Measurements from ENCODE around the gene HTR1D. TPM values are rescaled to one million over a fixed set of nuclear protein-coding genes. Genes with fewer than 3 reads are reported as not detected.
A peak's percentile ranks its signal among the peaks of the same experiment; 100 is the strongest.

Gene HTR1D
- total RNA-seq, 1 experiment from 2014 or later, result 3.5 TPM

DNA sequence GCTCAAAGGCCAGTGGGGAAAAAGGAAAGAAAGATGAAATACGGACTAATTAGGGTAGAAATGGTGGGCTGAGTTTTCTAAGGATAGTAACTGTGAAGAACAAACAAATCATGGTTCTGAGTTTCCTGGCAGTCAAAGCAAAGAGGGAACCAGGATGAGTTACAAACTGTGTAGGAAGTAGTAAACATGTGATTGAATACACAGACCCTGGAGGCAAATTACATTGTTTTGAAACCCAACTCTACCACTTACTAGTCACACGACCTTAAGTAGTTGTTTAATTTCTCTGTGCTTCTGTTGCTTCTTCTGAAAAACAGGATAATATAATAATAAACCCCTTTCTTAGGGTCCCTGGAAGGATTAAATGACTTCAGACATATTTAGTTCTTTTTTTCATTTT lies 37.4 kb downstream of the HTR1D start:
- Histone ChIP-seq H3K4me1 (ENCODE audit: control insufficient read depth in 1 of 2, insufficient read depth in 2 of 2, low read length in 2 of 2) (peaks cover 2 to 29% of the 10 kb centered on the region in 2 experiments; a peak in 3 of 4 replicates), H3K36me3 (ENCODE audit: control insufficient read depth in 1 of 2, insufficient read depth in 2 of 2, low read length in 2 of 2) (no peaks in the 10 kb centered on the region), H2AFZ (ENCODE audit: low read depth, low read length, poor library complexity, severe bottlenecking) (peak overlapping the region; percentile 52), H3K79me2 (ENCODE audit: insufficient read depth, low read length) (no peaks in the 10 kb centered on the region), H3K9ac (ENCODE audit: low read length) (no peak overlapping the region), H3K9me3 (ENCODE audit: control insufficient read depth in 1 of 2, insufficient read depth in 1 of 2, low read depth in 1 of 2, low read length in 2 of 2) (no peaks in the 10 kb centered on the region), H4K20me1 (ENCODE audit: insufficient read depth) (no peaks in the 10 kb centered on the region), H3K4me3 (replicated peaks in 1 of 2; ENCODE audit: low read depth in 1 of 2, low read length in 2 of 2) (no peak overlapping the region), H3K9me2 (ENCODE audit: insufficient read depth) (no peaks in the 10 kb centered on the region), H3K27me3 (ENCODE audit: insufficient read depth, low read length) (no peaks in the 10 kb centered on the region), H3K27ac (ENCODE audit: low read depth, low read length) (no peak overlapping the region), H3K4me2 (ENCODE audit: low read length) (no peak overlapping the region)
- ChIA-PET POLR2A (interaction anchor here (1.9 kb wide), 1 partner anchor 10 kb away, joined by 5 read pairs; no protein-coding TSS in a partner anchor), CTCF (interaction anchor here (1.0 to 3.6 kb wide), 6 partner anchors 10 to 203 kb away, joined by 3 to 27 read pairs (median 4); partner anchors contain the start of gene LUZP1), RAD21 (ENCODE audit: low non-redundant PET in 1 of 2, low total read pairs in 2 of 2, uncharacterized antibody in 2 of 2, unreplicated experiment in 2 of 2) (interaction anchor here in 1 of 2 experiments (0.7 kb wide), 1 partner anchor 81 kb away, joined by 3 read pairs; no protein-coding TSS in a partner anchor)
- ATAC-seq (no peak), DNase-seq (ENCODE audit: low read depth, low spot score) (no peak)
- TF ChIP-seq, protein P1, sequence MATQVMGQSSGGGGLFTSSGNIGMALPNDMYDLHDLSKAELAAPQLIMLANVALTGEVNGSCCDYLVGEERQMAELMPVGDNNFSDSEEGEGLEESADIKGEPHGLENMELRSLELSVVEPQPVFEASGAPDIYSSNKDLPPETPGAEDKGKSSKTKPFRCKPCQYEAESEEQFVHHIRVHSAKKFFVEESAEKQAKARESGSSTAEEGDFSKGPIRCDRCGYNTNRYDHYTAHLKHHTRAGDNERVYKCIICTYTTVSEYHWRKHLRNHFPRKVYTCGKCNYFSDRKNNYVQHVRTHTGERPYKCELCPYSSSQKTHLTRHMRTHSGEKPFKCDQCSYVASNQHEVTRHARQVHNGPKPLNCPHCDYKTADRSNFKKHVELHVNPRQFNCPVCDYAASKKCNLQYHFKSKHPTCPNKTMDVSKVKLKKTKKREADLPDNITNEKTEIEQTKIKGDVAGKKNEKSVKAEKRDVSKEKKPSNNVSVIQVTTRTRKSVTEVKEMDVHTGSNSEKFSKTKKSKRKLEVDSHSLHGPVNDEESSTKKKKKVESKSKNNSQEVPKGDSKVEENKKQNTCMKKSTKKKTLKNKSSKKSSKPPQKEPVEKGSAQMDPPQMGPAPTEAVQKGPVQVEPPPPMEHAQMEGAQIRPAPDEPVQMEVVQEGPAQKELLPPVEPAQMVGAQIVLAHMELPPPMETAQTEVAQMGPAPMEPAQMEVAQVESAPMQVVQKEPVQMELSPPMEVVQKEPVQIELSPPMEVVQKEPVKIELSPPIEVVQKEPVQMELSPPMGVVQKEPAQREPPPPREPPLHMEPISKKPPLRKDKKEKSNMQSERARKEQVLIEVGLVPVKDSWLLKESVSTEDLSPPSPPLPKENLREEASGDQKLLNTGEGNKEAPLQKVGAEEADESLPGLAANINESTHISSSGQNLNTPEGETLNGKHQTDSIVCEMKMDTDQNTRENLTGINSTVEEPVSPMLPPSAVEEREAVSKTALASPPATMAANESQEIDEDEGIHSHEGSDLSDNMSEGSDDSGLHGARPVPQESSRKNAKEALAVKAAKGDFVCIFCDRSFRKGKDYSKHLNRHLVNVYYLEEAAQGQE (IDR thresholded peaks at IDR 0.05; ENCODE audit: low read depth), result no peak
- no peak for TF ChIP-seq CBX3 (IDR thresholded peaks at IDR 0.05; ENCODE audit: low read depth)
- TF ChIP-seq, protein P2, sequence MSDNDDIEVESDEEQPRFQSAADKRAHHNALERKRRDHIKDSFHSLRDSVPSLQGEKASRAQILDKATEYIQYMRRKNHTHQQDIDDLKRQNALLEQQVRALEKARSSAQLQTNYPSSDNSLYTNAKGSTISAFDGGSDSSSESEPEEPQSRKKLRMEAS (IDR thresholded peaks at IDR 0.05), result no peak
- TF ChIP-seq ZFX (IDR thresholded peaks at IDR 0.05), result no peak
- no peak for TF ChIP-seq SP1 (IDR thresholded peaks at IDR 0.05; ENCODE audit: low read depth)
- TF ChIP-seq, protein P3, sequence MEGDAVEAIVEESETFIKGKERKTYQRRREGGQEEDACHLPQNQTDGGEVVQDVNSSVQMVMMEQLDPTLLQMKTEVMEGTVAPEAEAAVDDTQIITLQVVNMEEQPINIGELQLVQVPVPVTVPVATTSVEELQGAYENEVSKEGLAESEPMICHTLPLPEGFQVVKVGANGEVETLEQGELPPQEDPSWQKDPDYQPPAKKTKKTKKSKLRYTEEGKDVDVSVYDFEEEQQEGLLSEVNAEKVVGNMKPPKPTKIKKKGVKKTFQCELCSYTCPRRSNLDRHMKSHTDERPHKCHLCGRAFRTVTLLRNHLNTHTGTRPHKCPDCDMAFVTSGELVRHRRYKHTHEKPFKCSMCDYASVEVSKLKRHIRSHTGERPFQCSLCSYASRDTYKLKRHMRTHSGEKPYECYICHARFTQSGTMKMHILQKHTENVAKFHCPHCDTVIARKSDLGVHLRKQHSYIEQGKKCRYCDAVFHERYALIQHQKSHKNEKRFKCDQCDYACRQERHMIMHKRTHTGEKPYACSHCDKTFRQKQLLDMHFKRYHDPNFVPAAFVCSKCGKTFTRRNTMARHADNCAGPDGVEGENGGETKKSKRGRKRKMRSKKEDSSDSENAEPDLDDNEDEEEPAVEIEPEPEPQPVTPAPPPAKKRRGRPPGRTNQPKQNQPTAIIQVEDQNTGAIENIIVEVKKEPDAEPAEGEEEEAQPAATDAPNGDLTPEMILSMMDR (IDR thresholded peaks at IDR 0.05 in 2 of 3, conservative IDR thresholded peaks at IDR 0.05 in 1 of 3; ENCODE audit: borderline replicate concordance in 1 of 3, insufficient read depth in 1 of 3, low read depth in 2 of 3, low read length in 2 of 3), result no peak
- BruUV-seq (replicated peaks), result no TSS peak
- intact Hi-C loops (cut with micrococcal nuclease), result no loop called here
